NCI-H2081 treated with DMSO at 0.1 percent for 48 hours (cell line): Measurements from ENCODE around the gene PLD1.
A peak's percentile ranks its signal among the peaks of the same experiment; 100 is the strongest.

Experiments used
- DNase-seq: peaks from one replicate; lab custom pipeline; 2025; lab: John Stamatoyannopoulos, UW

Gene PLD1

DNA sequence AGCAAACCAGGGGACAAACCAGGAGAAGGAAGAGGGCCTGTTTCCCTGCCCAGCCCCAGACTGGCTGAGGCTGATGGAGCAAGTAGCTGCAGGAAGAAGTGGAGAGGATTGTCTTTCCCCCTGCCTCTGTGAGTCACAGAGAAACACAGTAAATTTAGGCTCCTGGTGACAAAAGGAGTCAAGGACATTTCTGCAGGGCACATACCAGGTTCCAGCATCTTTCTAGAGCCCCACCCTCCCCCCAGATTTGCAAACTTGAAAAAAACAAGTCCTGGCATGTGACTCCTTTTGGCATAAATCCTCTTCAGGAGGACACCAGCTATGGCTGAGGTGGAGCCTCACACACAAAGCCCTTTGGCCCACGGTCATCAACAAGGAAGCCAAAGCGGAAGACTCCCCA lies 17.8 kb downstream of the PLD1 start:
- DNase-seq, result no peak

DNA sequence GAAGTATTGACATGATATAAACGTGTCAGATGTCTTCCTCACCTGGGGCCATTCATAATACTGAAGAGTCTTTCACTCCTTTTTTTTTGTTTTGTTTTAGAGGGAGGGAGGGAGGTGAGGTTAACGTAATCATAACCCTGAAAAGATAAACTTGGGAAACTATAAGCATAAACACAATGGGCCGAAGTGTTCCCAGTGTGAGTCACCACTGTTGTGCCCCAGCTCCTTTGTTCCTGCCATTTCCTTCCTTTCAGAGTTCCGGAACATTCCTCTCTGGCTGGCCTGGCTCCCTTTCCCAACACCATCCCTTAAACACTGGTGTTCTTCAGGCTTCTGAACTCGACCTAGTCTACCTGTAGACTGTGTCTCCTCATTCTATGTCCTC lies 18.6 kb downstream of the PLD1 start:
- DNase-seq, result no peak

DNA sequence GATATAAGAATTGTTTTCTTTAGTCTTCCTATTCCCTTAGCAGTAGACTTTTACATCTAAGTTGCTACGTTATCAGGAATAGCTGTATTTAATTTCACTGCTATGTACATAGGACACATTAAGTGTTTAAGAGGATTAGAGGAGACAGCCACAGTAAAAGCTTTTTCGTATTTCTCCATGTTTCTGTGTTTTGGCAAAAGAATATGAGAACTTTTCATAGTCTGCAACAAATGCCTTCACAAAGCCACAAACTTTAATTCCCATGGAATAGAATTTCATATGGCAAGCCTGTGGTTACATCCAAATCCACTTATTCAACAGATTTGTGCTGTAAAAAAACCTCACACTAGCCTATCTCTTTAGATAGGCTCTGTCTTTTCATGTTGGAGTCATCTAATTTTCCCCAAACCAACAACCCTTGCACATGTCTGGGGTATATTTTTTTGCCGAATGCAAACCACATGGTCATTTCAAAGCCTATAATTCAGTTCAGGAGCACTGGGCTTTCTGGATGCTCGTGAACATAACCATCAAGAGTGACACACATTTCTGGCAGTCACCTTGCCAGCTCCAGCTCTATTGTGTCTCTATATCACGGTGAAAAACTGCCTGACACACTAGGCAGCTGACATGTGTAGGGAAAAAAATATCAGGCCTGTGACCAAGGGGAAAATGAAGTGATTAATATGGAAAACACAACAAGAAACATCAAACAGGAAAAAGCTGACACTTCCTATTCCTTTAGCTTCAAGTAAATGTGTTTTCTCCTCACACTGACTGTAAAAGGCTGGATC lies 19.2 kb downstream of the PLD1 start:
- DNase-seq, result no peak

DNA sequence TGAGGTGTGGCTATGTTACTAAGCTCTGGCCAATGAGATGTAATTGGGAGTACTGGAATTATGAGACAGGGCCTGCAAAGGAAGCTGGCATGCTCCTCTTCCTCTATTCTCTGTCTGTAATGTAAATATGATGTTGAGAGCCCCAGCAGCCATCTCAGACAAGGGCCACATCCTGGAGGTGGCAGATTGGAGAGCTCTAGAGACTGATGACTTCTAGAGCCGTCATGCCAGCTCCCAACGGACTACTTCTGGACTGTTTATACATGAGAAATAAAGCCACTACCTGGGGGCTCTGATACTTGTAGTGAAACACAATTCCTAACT lies 19.7 kb downstream of the PLD1 start:
- no peak for DNase-seq

DNA sequence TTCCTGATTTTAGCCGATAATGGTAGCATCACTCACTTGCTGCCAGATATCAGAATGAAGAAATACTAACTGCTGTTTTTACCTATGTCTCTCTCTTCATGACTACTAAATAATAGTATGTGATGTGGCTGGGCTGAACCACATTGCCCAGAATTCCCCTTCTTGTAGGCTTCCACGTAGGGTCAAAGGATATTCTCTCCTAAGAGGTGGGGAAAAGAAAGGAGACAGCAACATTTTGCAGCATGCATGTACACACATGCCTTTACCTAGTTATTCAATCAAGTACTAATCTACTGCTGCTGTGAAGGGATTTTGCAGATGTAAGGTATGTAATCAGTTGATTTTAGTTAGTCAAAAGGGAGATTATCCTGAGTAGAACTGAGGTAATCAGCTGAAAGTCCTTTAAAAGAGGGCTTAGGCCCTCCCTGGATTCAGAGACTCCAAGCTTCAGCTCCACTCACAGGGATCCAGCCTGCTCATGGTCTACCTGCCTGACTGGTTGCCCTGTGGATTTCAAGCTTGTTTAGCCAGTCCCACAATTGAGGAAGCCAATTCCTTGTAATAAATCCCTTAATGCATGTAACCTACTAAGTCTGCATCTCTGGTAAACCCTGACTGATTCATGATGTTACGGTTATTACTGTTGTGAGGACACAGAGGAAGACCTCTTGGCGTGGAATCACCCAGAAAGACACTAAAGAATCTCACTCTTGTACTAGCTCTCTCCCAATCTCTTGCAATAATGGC lies 20.4 kb downstream of the PLD1 start:
- no peak for DNase-seq

DNA sequence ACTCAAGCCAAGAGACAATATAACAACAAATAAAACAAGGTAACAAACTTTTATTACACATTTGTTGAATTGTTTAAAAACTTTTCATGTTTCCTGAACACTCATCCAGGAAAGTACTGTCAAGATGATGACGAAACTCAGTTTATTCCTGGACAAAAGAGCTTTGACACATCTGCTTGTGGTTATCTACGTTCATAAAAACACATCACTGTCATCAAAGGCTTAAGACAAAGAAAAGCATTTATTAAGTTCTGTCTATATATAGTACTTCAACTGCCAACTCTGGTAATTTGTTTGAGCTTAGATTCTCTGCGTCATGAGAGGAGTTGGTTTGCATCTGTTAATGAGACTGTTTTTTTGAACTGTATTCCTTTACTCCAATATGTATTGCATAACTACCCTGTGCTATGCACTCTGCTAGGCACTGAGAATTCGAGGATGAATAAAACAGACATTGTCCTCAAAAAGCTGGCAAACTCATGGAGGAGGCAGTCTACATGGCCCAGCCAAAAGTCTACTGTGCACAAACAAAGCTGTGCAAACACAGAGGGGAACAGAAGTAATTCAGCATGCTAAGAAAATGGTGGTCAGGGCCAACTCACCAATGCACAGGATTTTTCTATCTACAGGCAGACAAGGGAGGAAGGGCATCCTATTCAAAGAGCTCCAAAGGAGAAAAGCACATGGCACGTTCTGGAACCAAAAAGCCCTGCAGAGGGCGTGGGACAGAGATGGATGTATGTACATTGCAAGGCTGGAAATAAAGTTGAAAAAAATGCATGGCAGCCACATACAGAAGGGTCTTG lies 21.5 kb downstream of the PLD1 start:
- peak; percentile 44 for DNase-seq

DNA sequence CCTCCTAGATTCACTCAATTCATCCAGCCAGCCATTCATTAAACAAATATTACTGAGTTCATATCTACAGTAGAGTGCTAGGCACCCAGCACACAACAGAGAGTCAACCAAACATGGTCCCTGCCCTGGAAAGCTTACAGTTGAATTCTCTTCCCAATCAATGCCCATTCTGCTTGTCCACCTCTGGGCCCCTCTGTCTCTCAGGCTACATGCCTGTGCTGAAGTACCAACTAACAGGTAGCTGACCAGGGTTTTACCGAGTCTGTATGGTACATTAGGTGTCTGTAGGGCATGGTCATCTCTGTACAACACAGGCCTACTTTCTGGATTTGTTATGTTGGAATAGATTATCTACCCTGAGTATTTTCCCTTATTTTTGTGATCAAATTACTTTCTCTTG lies 23.3 kb downstream of the PLD1 start:
- no peak for DNase-seq

DNA sequence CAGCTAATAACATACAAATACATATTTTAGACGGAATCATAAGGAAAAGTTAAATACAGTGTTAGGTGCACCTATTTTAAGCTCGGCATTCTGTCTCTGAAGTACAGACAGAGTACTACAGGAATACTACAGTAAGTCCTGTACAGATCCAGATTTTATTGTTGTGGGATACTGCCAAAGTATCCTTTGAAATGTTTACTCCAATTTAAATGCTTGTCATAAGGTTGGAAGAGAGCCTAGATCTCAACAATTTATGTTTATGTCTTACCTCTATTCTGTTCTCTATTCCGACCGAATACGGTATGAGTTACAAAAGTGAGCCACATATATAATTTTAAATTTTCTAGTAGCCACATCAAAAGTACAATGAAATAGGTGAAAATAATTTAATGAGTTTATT lies 25.3 kb downstream of the PLD1 start:
- peak; percentile 56 for DNase-seq

DNA sequence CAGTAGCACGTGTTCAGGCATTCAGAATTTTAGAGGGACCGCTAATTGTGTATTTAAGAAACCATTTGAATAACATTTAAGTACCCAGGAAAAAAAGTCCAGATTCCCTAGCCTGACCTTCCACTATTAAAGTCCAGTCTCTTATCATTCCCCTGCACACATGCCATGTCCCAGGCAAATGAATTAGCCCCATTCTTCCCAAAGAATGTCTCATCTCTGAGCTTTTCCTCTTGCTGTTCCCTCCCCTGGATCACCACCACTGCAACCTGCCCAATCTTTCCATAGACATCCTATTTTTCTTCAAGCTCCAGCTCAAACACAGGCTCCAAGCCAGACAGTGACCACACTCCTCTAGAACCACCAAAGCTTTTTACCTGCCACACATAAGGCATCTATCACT lies 25.9 kb downstream of the PLD1 start:
- no peak for DNase-seq

DNA sequence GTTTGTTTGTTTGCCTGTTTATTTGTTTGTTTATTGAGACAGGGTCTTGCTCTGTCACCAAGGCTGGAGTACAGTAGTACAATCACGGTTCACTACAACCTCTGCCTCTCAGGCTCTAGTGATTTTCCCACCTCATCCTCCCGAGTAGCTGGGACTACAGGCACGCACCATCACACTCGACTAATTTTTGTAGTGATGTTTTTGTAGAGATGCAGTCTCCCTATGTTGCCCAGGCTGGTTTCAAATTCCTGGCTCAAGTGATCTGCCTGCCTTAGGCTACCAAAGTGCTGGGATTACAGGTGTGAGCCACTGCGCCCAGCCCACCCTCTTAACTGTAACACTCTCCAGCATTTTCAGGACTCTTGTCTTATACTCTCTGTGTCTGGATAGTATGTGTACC lies 26.7 kb downstream of the PLD1 start:
- no peak for DNase-seq

DNA sequence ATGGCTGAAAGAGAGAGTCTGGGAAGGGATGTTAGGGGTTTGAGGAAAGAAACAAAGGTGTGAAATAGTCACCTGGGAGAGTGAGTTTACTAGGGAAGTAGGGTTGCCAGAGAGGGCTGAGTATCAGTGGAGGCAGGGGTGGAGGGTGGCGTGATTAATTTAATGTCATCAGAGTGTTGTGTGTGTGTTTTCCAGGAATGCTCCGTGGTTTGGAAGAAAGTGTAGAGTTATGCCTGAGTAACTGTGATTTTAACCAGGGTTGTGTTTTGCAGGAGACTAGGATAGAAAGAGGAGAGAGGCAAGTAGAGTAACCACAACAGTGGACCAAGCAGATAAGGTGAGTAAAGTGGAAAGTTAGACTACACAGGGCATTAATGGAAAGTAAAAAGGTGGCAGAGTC lies 27.2 kb downstream of the PLD1 start:
- no peak for DNase-seq

DNA sequence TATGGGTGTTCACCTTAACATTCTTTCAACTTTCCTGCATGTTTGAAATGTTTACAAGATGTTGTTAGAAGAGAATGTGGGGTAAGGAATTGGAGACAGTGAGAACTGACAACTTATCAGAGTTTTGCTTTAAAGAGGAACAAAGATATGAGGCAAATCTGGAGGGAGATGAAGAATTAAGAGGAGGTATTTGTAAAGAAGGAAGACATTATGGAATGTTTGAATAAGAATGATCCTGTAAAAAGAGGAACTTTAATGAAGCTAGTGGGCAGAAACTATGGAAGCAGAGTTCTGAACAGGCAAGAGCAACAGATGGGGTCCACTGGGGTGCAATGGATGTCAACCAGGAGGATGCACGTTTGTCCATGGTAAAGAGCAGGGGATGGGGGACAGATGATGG lies 27.7 kb downstream of the PLD1 start:
- DNase-seq, result no peak

DNA sequence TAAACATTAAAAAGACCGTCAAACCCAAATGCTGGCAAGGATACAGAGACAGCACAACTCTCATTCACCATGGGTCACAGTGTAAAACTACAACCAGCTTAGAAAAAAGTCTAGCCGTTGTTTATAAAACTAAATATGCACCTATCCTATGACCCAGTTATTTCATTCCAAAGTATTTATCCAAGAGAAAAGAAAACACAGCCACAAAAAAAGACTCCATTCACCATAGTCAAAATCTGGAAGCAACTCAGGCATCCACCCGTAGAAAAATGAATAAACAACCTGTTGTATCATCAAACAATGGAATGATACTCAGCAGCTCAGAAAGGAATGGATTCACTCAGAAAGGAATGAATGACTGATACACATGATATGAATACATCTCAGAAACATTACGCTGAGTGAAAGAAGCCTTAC lies 28.6 kb downstream of the PLD1 start:
- no peak for DNase-seq

DNA sequence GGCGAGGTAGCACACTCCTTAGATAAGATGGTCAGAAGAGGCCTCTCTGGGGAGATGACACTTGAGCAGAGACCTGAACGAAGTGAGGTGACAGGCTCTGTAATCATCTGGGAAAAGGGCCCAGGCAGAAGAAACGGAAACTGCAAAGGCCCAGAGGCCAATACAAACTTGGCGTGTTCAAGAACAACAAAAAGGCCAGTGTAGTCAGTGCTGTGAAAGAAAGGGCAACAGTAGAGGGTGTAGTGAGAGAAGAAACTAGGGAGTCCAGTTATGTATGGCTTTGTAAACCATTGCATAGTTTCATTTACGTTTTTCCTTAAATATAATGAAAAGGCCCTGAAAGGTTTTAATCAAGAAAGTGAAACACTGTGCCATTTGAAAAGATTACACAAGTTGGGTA lies 31.8 kb downstream of the PLD1 start:
- no peak for DNase-seq

DNA sequence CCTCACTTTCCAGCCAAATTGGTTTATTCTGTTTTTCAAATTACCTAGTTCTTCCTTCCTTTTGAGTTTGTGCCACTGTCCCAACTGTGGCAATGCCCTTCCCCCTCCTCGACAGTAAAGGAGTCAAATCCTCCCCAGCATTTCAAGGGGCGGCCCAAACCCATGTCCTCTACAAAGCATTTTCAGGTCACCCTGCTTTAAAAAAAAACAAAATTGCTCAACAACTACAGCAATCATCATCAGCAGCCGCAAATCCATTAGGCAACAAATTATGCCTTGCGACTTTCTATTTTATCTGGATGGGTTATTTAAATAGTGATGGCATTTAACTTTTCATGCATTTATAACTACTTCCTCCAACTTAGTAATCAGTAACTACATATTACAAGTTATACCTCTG lies 32.7 kb downstream of the PLD1 start:
- no peak for DNase-seq

DNA sequence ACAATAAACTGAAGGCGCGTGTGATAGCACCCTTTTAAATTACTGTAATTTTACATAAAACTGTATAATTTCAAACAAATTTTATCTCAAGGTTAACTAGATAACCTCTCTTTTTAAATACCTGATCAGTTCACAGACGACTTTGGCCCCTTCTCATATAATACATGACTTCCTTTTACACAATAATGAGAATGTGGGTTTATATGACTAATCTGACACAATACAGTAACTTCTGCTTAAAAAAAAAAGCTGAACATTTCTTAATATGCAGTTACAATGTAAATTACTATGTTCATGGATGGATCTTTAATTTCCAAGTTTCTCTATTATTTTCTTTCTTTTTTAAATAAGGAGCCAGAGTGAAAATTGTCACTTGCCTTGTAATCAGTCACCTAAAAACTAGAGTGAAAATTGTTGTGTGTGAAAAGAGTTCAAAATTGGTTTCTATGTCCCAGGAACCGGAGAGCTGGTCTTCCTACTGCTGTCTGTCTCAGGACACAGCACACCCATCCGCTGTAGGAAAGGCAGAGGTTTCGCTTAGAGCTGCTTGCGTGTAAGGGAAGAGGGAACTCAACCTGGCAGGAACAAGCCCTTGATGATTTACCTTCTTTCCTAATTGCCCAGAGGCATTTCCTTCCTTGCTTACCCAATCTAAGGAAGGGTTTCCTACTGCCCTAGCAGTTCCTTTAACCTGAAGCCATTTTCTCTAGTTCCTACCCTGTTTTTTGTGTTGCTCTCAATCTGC lies 33.3 kb downstream of the PLD1 start:
- DNase-seq, result no peak

DNA sequence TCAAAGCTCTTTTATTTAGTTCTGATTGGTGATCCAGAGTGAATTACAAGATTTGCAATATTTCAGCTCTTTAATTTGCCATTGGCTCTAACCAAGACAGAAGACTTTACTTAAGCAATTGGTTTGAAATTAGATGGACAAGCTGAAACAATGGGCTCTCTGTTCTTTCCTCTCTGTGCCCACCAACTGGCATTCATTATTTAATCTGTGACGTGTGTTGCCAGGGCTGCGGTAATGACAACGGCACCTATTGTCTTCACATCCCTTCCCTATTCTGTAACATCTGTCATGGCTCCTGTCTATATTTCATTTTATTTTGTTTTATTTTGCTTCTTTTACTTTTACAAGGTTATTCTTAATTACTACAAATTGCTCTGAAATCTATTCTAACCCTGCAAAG lies 33.9 kb downstream of the PLD1 start:
- no peak for DNase-seq

DNA sequence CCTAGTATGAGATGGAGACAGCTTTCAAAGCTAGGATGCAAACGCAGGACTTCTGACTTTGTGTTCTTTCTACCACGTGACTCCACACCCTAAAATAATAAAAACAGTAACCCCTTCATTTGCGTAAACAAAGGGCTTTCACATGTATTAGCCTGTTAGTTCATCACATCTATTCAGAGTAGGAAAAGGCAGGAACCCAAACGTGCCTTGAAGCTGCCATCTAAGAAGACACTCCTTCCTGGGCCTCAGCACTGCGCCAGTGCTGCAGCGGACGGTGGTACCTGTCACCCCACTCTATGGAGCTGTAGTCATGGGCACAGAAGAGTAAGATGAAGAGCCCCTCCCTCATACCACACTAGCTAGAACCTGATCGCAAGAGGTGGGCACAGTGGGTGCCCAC lies 34.3 kb downstream of the PLD1 start:
- no peak for DNase-seq

DNA sequence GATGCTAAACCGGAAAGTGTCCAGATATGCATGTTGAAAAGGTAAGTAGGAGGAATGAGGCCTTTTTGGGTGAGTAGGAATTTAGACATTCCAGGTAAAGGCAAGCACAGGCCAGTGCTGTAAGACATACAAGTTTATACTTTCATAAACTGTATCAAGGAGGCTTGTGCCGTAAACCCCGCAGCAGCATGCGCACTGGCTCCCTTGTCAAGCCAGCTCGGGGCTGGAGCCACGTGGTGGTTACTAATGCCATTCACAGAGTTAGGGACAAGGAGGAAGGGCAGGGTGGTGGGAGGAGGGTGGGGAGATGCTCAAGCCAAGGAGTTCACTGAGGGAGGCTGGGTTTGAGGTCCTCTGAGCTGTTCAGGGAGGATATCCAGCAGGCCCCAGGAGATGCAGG lies 35.8 kb downstream of the PLD1 start:
- DNase-seq, result no peak

DNA sequence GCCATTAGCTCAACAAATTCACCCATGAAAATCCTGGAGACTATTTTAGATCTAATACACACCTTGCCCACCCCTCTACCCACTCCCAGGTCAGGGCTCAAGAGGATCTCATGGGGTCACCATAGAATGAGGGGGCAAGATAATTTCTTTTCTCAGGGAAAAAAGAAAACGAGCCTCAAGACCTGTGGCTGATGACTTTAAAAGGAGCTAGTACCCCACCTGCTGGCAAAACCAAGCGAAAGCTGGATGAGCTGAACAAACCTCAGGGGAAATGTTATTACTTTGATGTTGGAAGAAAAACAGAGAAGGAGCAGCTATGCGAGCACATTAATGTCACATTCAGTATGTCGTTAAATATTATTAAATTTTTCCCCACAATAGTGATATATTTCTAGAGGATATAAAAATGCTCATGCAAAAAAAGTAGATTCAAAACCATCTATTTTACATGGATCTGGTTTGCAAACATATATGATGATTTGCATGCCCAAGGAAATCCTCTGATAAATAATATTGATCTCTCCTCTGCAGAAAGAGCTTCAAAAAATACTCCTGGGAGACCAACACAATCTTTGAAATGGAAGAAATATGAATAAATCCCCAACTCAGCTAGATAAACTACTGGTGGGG lies 37.7 kb downstream of the PLD1 start:
- peak; percentile 26 for DNase-seq

DNA sequence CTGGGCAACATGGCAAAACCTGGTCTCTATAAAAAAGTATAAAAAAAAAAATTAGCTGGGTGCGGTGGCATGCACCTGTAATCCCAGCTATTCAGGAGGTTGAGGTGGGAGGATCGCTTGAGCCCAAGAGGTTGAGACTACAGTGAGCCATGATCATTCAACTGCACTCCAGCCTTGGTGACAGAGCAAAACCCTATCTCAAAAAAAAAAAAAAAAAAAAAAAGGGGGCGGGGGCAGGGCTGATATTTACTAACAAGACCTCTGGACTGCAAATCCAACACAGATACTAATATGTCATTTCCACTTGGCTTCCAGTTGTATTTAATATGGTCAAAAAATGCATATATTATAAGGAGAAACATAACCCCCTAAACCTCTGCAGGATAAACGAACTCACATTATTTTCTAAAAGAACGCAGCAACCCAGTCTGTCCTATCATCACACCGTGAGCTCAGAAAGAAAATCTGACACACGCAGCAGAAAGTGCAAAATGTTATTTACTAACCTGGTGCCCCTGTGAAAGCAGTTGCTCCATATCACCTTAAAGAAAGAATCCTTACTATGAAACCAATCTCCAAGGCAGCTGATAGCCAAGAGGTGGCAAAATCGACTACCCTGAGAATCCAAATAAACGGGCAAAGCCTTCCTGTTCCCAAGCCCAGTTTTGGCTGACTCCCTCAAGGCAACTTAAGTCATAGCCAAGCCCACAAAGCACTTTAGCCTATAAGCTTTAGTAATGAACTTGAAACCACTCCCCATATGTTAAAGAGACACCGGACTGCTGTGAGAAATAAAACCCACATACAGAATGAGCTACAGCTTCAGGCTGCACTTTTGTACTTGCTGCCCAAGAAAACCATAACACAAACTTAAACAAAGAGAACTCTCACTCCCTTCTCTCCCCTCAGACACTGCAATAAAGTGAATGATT lies 39.3 kb downstream of the PLD1 start:
- no peak for DNase-seq
